ENCODE results near the gene METTL26. TPM values are rescaled to one million over a fixed set of nuclear protein-coding genes. Genes with fewer than 3 reads are reported as not detected.

Gene METTL26
- total RNA-seq, 4 donors from 2014 or later: 32.6 to 91.8 (median 86.7) TPM

- peak; percentile 71 for DNase-seq
- Histone ChIP-seq H3K27me3 (no peaks in the 10 kb centered on the region), H3K4me3 (peak overlapping the region in 2 of 4 donors; percentile 81 to 86), H3K4me1 (peaks cover 48 to 76% (median 76%) of the 10 kb centered on the region in 4 donors), H3K9me3 (no peaks in the 10 kb centered on the region), H3K27ac (peak overlapping the region; percentile 93 to 96 (median 95)), H3K36me3 (no peaks in the 10 kb centered on the region)
- intact Hi-C loops (cut with DNase I; ENCODE audit: low total_unique reads) (no loop called here), in situ Hi-C loops (cut with MboI; ENCODE audit: low pct_ligation_motif_present in 1 of 4, low pct_unique_long_range_greater_than_20kb in 1 of 4, low sequenced_read_pairs in 3 of 4) (no loop called here)
- 21% methylated on average over 19 of the region's 25 CpGs; no CpG with 5 or more reads in 1 of the 2 donors for WGBS, 2 donors (ENCODE audit: low coverage in 1 of 2)
- TF ChIP-seq POLR2A (IDR thresholded peaks at IDR 0.05) (peak; percentile 68), EP300 (IDR thresholded peaks at IDR 0.05; ENCODE audit: low read depth) (no peak), POLR2AphosphoS5 (IDR thresholded peaks at IDR 0.05) (peak in 2 of 3 donors; percentile 27 to 34)
These were observed 11.2 kb upstream of the METTL26 start for GRCh38 chr16:647173-647902.

- TF ChIP-seq POLR2AphosphoS5 (IDR thresholded peaks at IDR 0.05) (no peak), CTCF (IDR thresholded peaks at IDR 0.05) (no peak), POLR2A (IDR thresholded peaks at IDR 0.05) (no peak), EP300 (IDR thresholded peaks at IDR 0.05; ENCODE audit: low read depth) (no peak)
- Histone ChIP-seq H3K36me3 (no peaks in the 10 kb centered on the region), H3K27me3 (no peaks in the 10 kb centered on the region), H3K9me3 (no peaks in the 10 kb centered on the region), H3K4me3 (peak overlapping the region in 2 of 4 donors; percentile 13 to 25), H3K4me1 (peaks cover 48 to 78% (median 76%) of the 10 kb centered on the region in 4 donors), H3K27ac (peak overlapping the region; percentile 93 to 96 (median 95))
- WGBS, 2 donors (ENCODE audit: low coverage in 1 of 2): 10 to 69% methylated on average over 2 to 11 of the region's 22 CpGs
- DNase-seq: no peak
- intact Hi-C loops (cut with DNase I; ENCODE audit: low total_unique reads): no loop called here
- in situ Hi-C loops (cut with MboI; ENCODE audit: low pct_ligation_motif_present in 1 of 4, low pct_unique_long_range_greater_than_20kb in 1 of 4, low sequenced_read_pairs in 3 of 4): no loop called here
These were observed 10.6 kb upstream of the METTL26 start for GRCh38 chr16:646679-647172.

- H3K4me1 ChIP-seq: peaks cover 48 to 82% (median 77%) of the 10 kb centered on the region in 4 donors
- TF ChIP-seq CTCF (IDR thresholded peaks at IDR 0.05) (no peak), POLR2A (IDR thresholded peaks at IDR 0.05) (peak; percentile 52), POLR2AphosphoS5 (IDR thresholded peaks at IDR 0.05) (peak in 2 of 3 donors; percentile 69 to 79), EP300 (IDR thresholded peaks at IDR 0.05; ENCODE audit: low read depth) (no peak)
- no peaks in the 10 kb centered on the region for H3K9me3 ChIP-seq
- H3K4me3 ChIP-seq: peak overlapping the region in 2 of 4 donors; percentile 13 to 25
- intact Hi-C loops (cut with DNase I; ENCODE audit: low total_unique reads): no loop called here
- peak; percentile 89 for DNase-seq
- in situ Hi-C loops (cut with MboI; ENCODE audit: low pct_ligation_motif_present in 1 of 4, low pct_unique_long_range_greater_than_20kb in 1 of 4, low sequenced_read_pairs in 3 of 4): no loop called here
- H3K36me3 ChIP-seq: no peaks in the 10 kb centered on the region
- WGBS, 2 donors (ENCODE audit: low coverage in 1 of 2): 48% methylated on average over 28 of the region's 32 CpGs; no CpG with 5 or more reads in 1 of the 2 donors
- no peaks in the 10 kb centered on the region for H3K27me3 ChIP-seq
- peak overlapping the region; percentile 93 to 96 (median 95) for H3K27ac ChIP-seq
These were observed 10.0 kb upstream of the METTL26 start for GRCh38 chr16:645852-646678.

GRCh38 chr16:644556-644955, 8.5 kb upstream of the METTL26 start:
- Histone ChIP-seq H3K4me1 (peaks cover 40 to 70% (median 69%) of the 10 kb centered on the region in 4 donors), H3K27ac (peak overlapping the region; percentile 93 to 96 (median 95)), H3K36me3 (no peaks in the 10 kb centered on the region), H3K9me3 (no peaks in the 10 kb centered on the region), H3K27me3 (no peaks in the 10 kb centered on the region), H3K4me3 (no peak overlapping the region)
- TF ChIP-seq CTCF (IDR thresholded peaks at IDR 0.05) (no peak), POLR2AphosphoS5 (IDR thresholded peaks at IDR 0.05) (no peak), EP300 (IDR thresholded peaks at IDR 0.05; ENCODE audit: low read depth) (no peak), POLR2A (IDR thresholded peaks at IDR 0.05) (no peak)
- in situ Hi-C loops (cut with MboI; ENCODE audit: low pct_ligation_motif_present in 1 of 4, low pct_unique_long_range_greater_than_20kb in 1 of 4, low sequenced_read_pairs in 3 of 4) (no loop called here), intact Hi-C loops (cut with DNase I; ENCODE audit: low total_unique reads) (no loop called here)
- 80 to 82% methylated on average over 2 to 12 of the region's 12 CpGs for WGBS, 2 donors (ENCODE audit: low coverage in 1 of 2)
- no peak for DNase-seq

Data from transverse colon (tissue), 4 donors.